ENCODE data around the gene MTX2. TPM values are rescaled to one million over a fixed set of nuclear protein-coding genes. Genes with fewer than 3 reads are reported as not detected.

MTX2 gene
- total and polyA plus RNA-seq, 4 donors = 18.0 to 31.3 (median 22.5) TPM

DNA sequence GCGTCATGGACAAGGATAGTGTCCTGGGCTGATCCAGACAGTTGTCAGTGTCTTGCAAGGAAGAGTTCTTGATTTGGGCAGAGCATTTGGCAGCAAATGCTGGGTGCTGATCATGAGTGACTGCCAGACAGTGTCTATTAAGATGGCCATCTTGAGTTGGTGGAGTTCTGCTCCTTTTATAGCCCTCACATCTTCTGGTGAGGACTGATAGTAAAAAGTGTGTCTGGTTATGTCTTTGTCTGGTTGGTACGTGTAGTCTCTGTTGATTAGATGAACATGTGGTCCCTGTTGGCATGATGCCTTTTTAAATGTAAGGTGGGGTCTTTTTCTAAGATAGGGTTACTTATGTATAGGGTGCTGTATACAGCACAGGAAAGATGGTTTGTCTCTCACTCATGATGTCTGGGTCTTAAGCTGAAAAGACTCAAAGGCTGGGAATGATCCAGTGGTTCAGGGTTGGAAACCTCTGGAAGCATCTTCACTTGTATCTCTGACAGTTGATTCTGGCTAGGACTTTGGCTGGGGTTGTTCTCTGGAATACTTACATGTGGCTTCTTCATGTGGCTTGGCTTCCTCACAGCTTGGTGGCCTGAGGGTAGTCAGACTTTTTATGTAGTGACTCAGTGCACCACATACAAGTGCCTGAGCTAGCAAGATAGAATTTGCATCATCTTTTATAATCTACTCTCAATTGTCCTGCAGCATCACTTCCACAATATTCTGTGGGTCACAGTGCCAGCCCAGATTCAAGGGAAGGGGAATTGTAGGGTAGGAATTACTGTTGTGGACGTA is 11.8 kb downstream of the MTX2 start:
- DNase-seq = no peak
- H3K4me3 ChIP-seq (ENCODE audit: low read length in 2 of 2) = no peak overlapping the region
- H3K9me3 ChIP-seq (ENCODE audit: control insufficient read depth, low read length) = no peaks in the 10 kb centered on the region
- H3K4me1 ChIP-seq (ENCODE audit: control insufficient read depth in 1 of 2, insufficient read depth in 2 of 2, low read length in 2 of 2) = no peaks in the 10 kb centered on the region
- H3K27me3 ChIP-seq (ENCODE audit: control insufficient read depth in 1 of 2, insufficient read depth in 2 of 2, low read length in 1 of 2) = no peaks in the 10 kb centered on the region
- H3K27ac ChIP-seq (ENCODE audit: low read depth in 1 of 2, low read length in 2 of 2) = no peak overlapping the region
- intact Hi-C loops (cut with DNase I) = no loop called here
- 94 to 95% methylated on average over 3 of the region's 3 CpGs for WGBS, 2 donors
- no peaks in the 10 kb centered on the region for H3K36me3 ChIP-seq (ENCODE audit: control insufficient read depth in 1 of 2, insufficient read depth in 2 of 2, low read length in 1 of 2)
- no peak for ATAC-seq (ENCODE audit: low FRiP score)

DNA sequence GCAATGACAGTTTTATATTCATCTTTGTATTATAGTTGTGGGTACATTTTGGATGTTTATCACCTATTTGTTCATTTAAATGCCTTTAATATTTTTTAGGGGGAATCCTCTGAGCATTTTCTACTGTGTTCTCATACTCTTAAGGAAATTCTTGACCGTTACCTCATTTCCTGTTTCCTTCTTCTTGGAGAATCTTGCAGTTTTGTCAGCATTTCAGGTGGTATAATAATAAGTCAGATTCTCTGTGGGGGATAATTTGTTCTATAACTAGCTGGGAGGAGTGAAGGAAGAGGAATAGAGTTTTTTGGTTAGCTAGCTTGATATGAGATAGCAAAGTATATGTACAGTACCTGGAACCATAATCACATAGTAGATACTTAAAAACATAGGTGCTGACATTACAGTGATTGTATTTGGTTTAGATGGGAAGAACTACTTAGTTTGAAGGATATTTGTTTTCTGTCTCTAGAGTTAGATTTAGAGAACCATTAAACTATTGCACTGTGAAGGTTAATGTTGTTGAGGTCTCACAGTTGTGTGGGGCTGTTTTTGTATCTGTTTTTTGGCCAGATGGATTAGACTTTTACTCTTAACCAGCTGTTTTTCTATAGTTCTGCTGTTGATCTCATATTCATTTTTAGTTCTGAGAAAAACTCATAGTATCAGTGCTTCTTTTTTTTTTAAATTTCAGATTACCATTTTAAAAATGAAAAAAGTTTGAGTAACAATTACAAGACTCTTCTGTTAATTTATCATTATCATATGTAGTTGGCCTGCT is 14.2 kb downstream of the MTX2 start:
- H3K4me1 ChIP-seq (ENCODE audit: control insufficient read depth in 1 of 2, insufficient read depth in 2 of 2, low read length in 2 of 2) = no peaks in the 10 kb centered on the region
- no peak overlapping the region for H3K4me3 ChIP-seq (ENCODE audit: low read length in 2 of 2)
- ATAC-seq (ENCODE audit: low FRiP score) (no peak), DNase-seq (no peak)
- H3K27me3 ChIP-seq (ENCODE audit: control insufficient read depth in 1 of 2, insufficient read depth in 2 of 2, low read length in 1 of 2) = no peaks in the 10 kb centered on the region
- no peaks in the 10 kb centered on the region for H3K9me3 ChIP-seq (ENCODE audit: control insufficient read depth, low read length)
- H3K27ac ChIP-seq (ENCODE audit: low read depth in 1 of 2, low read length in 2 of 2) = no peak overlapping the region
- intact Hi-C loops (cut with DNase I) = no loop called here
- H3K36me3 ChIP-seq (ENCODE audit: control insufficient read depth in 1 of 2, insufficient read depth in 2 of 2, low read length in 1 of 2) = no peaks in the 10 kb centered on the region
- 86 to 89% methylated on average over 1 of the region's 1 CpG for WGBS, 2 donors

DNA sequence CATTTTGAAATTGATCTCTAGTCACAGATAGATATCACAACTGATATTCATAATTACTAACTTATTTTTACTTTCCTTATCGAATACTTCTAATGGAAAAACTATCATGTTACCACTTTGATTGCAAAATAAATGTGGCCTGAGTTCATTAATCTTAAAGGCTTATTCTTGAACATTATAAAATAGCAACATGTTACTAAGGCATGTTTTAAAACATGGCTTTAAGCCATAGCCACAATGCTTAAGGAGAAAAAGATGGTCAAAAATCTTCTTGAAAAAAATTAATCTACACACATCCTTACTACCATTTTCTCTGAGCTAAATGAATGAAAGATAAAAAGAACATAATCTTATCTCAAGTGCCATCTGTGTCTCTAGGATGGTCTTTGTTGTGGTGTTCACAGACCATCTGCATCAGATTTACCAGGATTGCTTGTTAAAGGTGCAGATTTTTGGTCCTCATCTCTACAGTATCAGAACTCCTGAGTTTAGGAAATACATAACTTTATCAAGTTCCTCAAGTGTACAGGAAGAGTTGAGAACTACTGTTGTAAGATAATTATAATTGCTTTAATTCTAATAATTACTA is 15.3 kb downstream of the MTX2 start:
- no peaks in the 10 kb centered on the region for H3K9me3 ChIP-seq (ENCODE audit: control insufficient read depth, low read length)
- H3K27me3 ChIP-seq (ENCODE audit: control insufficient read depth in 1 of 2, insufficient read depth in 2 of 2, low read length in 1 of 2) = no peaks in the 10 kb centered on the region
- H3K4me3 ChIP-seq (ENCODE audit: low read length in 2 of 2) = no peak overlapping the region
- no peaks in the 10 kb centered on the region for H3K36me3 ChIP-seq (ENCODE audit: control insufficient read depth in 1 of 2, insufficient read depth in 2 of 2, low read length in 1 of 2)
- intact Hi-C loops (cut with DNase I) = no loop called here
- ATAC-seq (ENCODE audit: low FRiP score) = no peak
- no peaks in the 10 kb centered on the region for H3K4me1 ChIP-seq (ENCODE audit: control insufficient read depth in 1 of 2, insufficient read depth in 2 of 2, low read length in 2 of 2)
- DNase-seq = no peak
- WGBS, 2 donors = 51 to 63% methylated on average over 1 of the region's 1 CpG
- no peak overlapping the region for H3K27ac ChIP-seq (ENCODE audit: low read depth in 1 of 2, low read length in 2 of 2)

GRCh38 chr2:176285321-176285720 is 16.1 kb downstream of the MTX2 start:
- no peak for ATAC-seq (ENCODE audit: low FRiP score)
- intact Hi-C loops (cut with DNase I) = no loop called here
- no peaks in the 10 kb centered on the region for H3K4me1 ChIP-seq (ENCODE audit: control insufficient read depth in 1 of 2, insufficient read depth in 2 of 2, low read length in 2 of 2)

DNA sequence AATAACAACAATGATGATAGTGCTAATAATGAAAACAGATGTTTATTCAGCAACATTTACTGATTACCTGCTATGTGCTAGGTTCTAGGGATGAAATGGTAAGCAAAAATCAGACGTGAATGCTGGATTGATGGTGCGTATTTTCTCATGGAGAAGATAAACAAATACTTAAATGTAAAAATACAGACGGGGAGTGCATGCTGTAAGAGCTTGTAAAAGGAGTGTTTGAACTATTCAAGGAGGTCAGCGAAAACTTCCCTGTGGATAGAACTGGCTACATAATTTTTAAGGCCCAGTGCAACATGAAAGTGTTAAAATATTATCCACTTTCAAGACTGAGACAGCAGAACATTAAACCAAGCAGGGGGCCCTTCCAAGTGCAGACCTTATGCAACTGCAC is 22.1 kb downstream of the MTX2 start:
- H3K27ac ChIP-seq (ENCODE audit: low read depth in 1 of 2, low read length in 2 of 2) = no peak overlapping the region
- no peaks in the 10 kb centered on the region for H3K27me3 ChIP-seq (ENCODE audit: control insufficient read depth in 1 of 2, insufficient read depth in 2 of 2, low read length in 1 of 2)
- no peaks in the 10 kb centered on the region for H3K36me3 ChIP-seq (ENCODE audit: control insufficient read depth in 1 of 2, insufficient read depth in 2 of 2, low read length in 1 of 2)
- no peak overlapping the region for H3K4me3 ChIP-seq (ENCODE audit: low read length in 2 of 2)
- WGBS, 2 donors = 88% methylated on average over 4 of the region's 4 CpGs
- no peaks in the 10 kb centered on the region for H3K9me3 ChIP-seq (ENCODE audit: control insufficient read depth, low read length)
- intact Hi-C loops (cut with DNase I) = no loop called here
- H3K4me1 ChIP-seq (ENCODE audit: control insufficient read depth in 1 of 2, insufficient read depth in 2 of 2, low read length in 2 of 2) = no peaks in the 10 kb centered on the region
- DNase-seq (no peak), ATAC-seq (ENCODE audit: low FRiP score) (no peak)

More at GRCh38 chr2:176285321-176285720, 16.1 kb downstream of the MTX2 start:
- no peak overlapping the region for H3K4me3 ChIP-seq (ENCODE audit: low read length in 2 of 2)
- no peak overlapping the region for H3K27ac ChIP-seq (ENCODE audit: low read depth in 1 of 2, low read length in 2 of 2)
- no peak for DNase-seq
- no peaks in the 10 kb centered on the region for H3K36me3 ChIP-seq (ENCODE audit: control insufficient read depth in 1 of 2, insufficient read depth in 2 of 2, low read length in 1 of 2)
- no peaks in the 10 kb centered on the region for H3K9me3 ChIP-seq (ENCODE audit: control insufficient read depth, low read length)
- no peaks in the 10 kb centered on the region for H3K27me3 ChIP-seq (ENCODE audit: control insufficient read depth in 1 of 2, insufficient read depth in 2 of 2, low read length in 1 of 2)

DNA sequence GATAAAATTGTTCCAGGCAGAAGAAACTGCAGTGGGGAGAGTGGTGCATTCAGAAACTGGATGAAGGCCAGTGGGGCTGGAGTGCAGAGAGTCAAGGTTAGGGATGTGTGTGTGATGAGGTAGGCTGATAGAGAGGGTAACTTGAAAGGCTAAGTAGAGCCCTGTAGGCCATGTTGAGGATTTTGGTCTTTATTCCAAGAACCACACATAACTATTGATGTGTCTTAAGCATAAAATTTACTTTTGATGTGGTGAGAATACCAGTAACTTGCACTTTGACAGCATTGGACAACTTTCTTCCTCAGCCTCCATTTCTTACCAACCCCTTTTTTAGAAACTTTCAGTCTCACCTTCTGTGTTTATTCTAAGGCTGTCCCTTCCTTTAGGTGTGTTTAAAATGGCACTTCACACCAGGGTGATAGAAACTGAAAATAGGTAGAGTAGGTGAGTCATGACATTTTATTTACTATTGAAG is 22.6 kb downstream of the MTX2 start:
- H3K9me3 ChIP-seq (ENCODE audit: control insufficient read depth, low read length) = no peaks in the 10 kb centered on the region
- no peak overlapping the region for H3K27ac ChIP-seq (ENCODE audit: low read depth in 1 of 2, low read length in 2 of 2)
- no peaks in the 10 kb centered on the region for H3K36me3 ChIP-seq (ENCODE audit: control insufficient read depth in 1 of 2, insufficient read depth in 2 of 2, low read length in 1 of 2)
- intact Hi-C loops (cut with DNase I) = no loop called here
- H3K4me3 ChIP-seq (ENCODE audit: low read length in 2 of 2) = no peak overlapping the region
- no peak for DNase-seq
- no peak for ATAC-seq (ENCODE audit: low FRiP score)
- no peaks in the 10 kb centered on the region for H3K4me1 ChIP-seq (ENCODE audit: control insufficient read depth in 1 of 2, insufficient read depth in 2 of 2, low read length in 2 of 2)
- H3K27me3 ChIP-seq (ENCODE audit: control insufficient read depth in 1 of 2, insufficient read depth in 2 of 2, low read length in 1 of 2) = no peaks in the 10 kb centered on the region

- 98 to 99% methylated on average over 2 of the region's 2 CpGs for WGBS, 2 donors
Measured at GRCh38 chr2:176292608-176293007, 23.4 kb downstream of the MTX2 start.

GRCh38 chr2:176293334-176293733 is 24.1 kb downstream of the MTX2 start:
- 59 to 72% methylated on average over 3 of the region's 3 CpGs for WGBS, 2 donors
- intact Hi-C loops (cut with DNase I) = no loop called here
- H3K4me3 ChIP-seq (ENCODE audit: low read length in 2 of 2) = no peak overlapping the region
- no peak overlapping the region for H3K27ac ChIP-seq (ENCODE audit: low read depth in 1 of 2, low read length in 2 of 2)
- H3K36me3 ChIP-seq (ENCODE audit: control insufficient read depth in 1 of 2, insufficient read depth in 2 of 2, low read length in 1 of 2) = peaks cover 0 to 2% of the 10 kb centered on the region in 2 donors
- no peaks in the 10 kb centered on the region for H3K9me3 ChIP-seq (ENCODE audit: control insufficient read depth, low read length)
- no peaks in the 10 kb centered on the region for H3K4me1 ChIP-seq (ENCODE audit: control insufficient read depth in 1 of 2, insufficient read depth in 2 of 2, low read length in 2 of 2)
- no peaks in the 10 kb centered on the region for H3K27me3 ChIP-seq (ENCODE audit: control insufficient read depth in 1 of 2, insufficient read depth in 2 of 2, low read length in 1 of 2)
- ATAC-seq (ENCODE audit: low FRiP score) (no peak), DNase-seq (no peak)

More at GRCh38 chr2:176292608-176293007, 23.4 kb downstream of the MTX2 start:
- Histone ChIP-seq H3K27me3 (ENCODE audit: control insufficient read depth in 1 of 2, insufficient read depth in 2 of 2, low read length in 1 of 2) (no peaks in the 10 kb centered on the region), H3K36me3 (ENCODE audit: control insufficient read depth in 1 of 2, insufficient read depth in 2 of 2, low read length in 1 of 2) (peaks cover 0 to 2% of the 10 kb centered on the region in 2 donors), H3K27ac (ENCODE audit: low read depth in 1 of 2, low read length in 2 of 2) (no peak overlapping the region), H3K9me3 (ENCODE audit: control insufficient read depth, low read length) (no peaks in the 10 kb centered on the region), H3K4me1 (ENCODE audit: control insufficient read depth in 1 of 2, insufficient read depth in 2 of 2, low read length in 2 of 2) (no peaks in the 10 kb centered on the region), H3K4me3 (ENCODE audit: low read length in 2 of 2) (no peak overlapping the region)
- no peak for DNase-seq
- ATAC-seq (ENCODE audit: low FRiP score) = no peak
- intact Hi-C loops (cut with DNase I) = no loop called here
